Effector memory CD4-positive, alpha-beta T cell (primary cell): ENCODE data around the gene SPI1.

Experiments used
- DNase-seq, 3 donors: peaks; one replicate each; pipeline ENCODE4 v3.0.0-alpha.2; 2020
- H3K27ac ChIP-seq: 2 replicates; pipeline ENCODE4 v1.7.0; 2013; ENCODE audit warnings: mild to moderate bottlenecking, low read length, moderate library complexity; ENCODE audit not compliant: insufficient read depth, poor library complexity, severe bottlenecking
- H3K27me3 ChIP-seq: replicated peaks from 2 replicates; pipeline ENCODE4 v1.7.0; 2013; ENCODE audit warnings: mild to moderate bottlenecking, low read length; ENCODE audit not compliant: insufficient read depth, control insufficient read depth, poor library complexity, severe bottlenecking
- H3K36me3 ChIP-seq: 2 replicates; pipeline ENCODE4 v1.7.0; 2013; ENCODE audit warnings: mild to moderate bottlenecking, low read length, moderate library complexity; ENCODE audit not compliant: control insufficient read depth, insufficient read depth
- H3K4me1 ChIP-seq: 2 replicates; pipeline ENCODE4 v1.7.0; 2013; ENCODE audit warnings: low read length, mild to moderate bottlenecking; ENCODE audit not compliant: control insufficient read depth, insufficient read depth, poor library complexity, severe bottlenecking
- H3K4me3 ChIP-seq: 2 replicates; pipeline ENCODE4 v1.7.0; 2013; ENCODE audit warnings: low read length, low read depth, mild to moderate bottlenecking; ENCODE audit not compliant: insufficient read depth, poor library complexity, severe bottlenecking
- H3K9me3 ChIP-seq: 2 replicates; pipeline ENCODE4 v1.7.0; 2013; ENCODE audit warnings: mild to moderate bottlenecking, low read length, moderate library complexity; ENCODE audit not compliant: control insufficient read depth

The SPI1 gene

DNA sequence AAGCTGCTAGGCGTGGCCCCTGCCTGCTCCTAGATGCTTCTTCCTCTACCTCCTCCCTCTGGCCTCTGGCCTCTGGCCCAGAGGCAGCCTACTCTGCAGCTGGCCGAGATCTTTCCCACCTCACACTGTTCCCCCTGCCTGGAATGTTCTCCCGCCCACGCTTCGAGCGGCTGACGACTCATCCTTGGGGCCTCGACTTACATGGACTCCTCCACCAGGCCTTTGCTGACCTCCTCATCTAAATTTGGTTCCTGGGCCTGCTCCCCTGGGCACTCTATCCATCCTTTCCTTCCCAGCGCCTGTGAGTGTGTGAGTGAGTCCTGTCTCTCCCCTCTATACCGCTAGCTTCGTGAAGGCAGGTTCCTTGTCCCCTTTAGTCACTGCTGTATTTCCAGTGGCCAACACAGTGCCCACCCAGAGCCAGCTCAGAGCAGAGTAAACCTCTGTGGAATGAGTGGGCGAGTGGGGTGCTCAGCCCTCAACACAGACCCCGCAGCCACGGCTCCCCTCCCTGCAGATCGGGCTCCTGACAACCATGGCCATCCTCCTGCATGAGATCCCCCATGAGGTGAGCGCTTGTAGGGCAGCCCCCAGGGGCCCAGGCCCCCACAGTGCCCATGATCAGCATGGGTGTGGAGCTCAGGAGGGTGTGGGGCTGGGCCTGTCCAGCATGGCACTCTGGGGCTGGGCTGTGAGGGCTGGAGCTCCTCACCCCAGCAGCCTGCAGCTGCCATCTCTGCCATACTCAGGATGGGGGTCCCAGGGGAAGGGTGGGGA, 35.7 kb upstream of the SPI1 start:
- H3K27ac ChIP-seq = no peak overlapping the region
- peaks cover 5% of the 10 kb centered on the region for H3K4me1 ChIP-seq

DNA sequence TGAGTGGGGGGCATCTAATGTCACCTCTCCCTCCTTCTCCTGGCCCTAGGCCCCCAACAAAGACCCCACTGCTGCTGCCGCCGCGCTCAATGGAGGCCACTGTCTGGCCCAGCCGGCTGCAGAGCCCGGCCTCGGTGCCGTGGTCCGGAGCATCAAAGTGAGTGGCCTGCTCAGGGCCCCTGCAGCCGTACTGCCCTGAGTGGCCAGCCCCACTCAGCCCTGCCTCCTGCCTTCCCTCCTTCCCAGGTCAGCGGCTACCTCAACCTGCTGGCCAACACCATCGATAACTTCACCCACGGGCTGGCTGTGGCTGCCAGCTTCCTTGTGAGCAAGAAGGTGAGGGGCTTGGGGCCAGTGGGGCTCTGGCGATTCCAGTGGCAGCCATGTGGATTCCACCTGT, 35.0 kb upstream of the SPI1 start:
- peaks cover 36% of the 10 kb centered on the region for H3K36me3 ChIP-seq
- H3K9me3 ChIP-seq = no peaks in the 10 kb centered on the region
- DNase-seq = no peak
- peaks cover 8% of the 10 kb centered on the region for H3K4me1 ChIP-seq
- H3K27ac ChIP-seq = no peak overlapping the region
- H3K27me3 ChIP-seq = no peaks in the 10 kb centered on the region
- H3K4me3 ChIP-seq = no peak overlapping the region

More for the DNA sequence above, 35.7 kb upstream of the SPI1 start:
- Histone ChIP-seq H3K36me3 (peaks cover 43% of the 10 kb centered on the region), H3K27me3 (no peaks in the 10 kb centered on the region), H3K9me3 (no peaks in the 10 kb centered on the region), H3K4me3 (no peak overlapping the region)
- DNase-seq = no peak

DNA sequence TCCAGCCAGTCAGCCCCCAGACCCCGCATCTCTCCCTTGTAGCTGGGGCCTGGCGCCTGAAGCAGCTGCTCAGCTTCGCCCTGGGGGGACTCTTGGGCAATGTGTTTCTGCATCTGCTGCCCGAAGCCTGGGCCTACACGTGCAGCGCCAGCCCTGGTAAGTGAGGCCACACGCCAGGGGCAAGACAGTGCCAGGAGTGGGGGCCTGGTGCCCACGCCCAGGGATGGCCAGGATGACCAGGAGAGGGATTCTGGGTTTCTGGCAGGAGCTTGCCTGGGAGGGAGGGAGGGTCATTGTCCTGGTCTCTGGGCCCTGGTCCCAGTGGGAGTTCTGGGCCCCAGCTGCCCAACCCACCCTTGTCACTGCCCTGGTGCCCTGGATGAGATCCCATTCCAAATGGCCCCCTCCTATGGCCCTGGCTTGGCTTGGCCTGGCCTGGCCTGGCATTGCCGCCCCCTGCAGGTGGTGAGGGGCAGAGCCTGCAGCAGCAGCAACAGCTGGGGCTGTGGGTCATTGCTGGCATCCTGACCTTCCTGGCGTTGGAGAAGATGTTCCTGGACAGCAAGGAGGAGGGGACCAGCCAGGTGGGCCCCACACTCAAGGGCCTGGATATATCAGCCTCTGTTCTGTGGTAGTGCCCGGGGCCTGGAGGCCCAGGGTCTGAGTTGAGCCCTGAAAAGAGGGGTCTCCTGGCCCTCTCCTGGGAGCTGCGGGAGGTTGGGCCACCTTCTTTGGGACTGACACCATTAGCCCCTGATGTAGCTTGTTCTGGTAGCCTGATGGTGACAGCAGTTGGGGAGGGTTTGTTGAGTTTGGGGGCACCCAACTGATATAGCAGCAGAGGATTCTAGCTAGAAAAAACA, 33.8 kb upstream of the SPI1 start:
- DNase-seq = peak in 1 of 3 donors; percentile 34
- H3K27me3 ChIP-seq = no peaks in the 10 kb centered on the region
- no peak overlapping the region for H3K4me3 ChIP-seq
- H3K9me3 ChIP-seq = no peaks in the 10 kb centered on the region
- peaks cover 24% of the 10 kb centered on the region for H3K36me3 ChIP-seq
- H3K4me1 ChIP-seq = peaks cover 15% of the 10 kb centered on the region
- no peak overlapping the region for H3K27ac ChIP-seq

DNA sequence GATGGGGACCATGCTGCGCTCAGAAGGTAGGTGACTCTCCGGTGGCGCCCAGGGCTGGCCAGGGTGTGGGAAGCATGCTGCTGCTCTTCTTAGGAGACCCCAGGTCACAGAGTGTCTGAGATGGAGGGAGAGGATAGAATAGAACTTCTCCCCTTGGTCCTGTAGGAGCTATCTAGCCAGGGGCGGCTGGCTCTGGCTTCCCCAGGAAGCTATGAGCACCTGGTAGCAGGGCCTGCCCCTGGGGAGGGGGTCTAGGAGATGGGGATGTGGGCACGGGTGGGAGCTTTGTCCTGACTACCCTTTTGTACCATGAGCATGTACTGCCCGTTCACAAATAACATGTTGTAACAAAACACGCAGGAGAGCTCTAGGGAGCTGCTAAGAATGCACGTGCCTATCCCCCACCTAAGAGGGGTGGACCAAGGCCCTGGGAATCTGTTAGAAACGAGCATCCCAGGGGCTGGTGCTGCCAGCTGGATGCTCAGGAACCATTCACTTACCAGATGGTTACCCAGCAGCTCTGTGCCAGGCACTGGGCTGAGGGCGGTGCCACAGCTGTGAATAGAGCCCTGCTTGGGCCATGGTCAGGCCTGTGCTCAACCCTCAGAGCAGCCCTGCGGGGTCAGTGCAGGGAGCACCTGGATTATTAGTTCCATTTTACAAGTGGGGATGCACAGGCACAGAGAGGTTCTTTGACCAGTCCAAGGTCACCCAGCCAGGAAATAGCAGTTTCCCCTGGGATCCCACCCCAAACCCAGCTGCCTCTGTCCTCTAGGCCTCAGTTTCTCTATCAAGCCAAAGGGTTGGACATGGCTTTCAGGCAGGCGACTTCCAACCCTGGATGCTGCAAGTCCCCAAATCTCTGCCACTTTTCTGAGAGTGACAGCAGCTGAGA, 32.3 kb upstream of the SPI1 start:
- Histone ChIP-seq H3K36me3 (peaks cover 20% of the 10 kb centered on the region), H3K9me3 (no peaks in the 10 kb centered on the region), H3K4me3 (no peak overlapping the region), H3K4me1 (peaks cover 17% of the 10 kb centered on the region), H3K27ac (no peak overlapping the region), H3K27me3 (no peaks in the 10 kb centered on the region)
- no peak for DNase-seq

DNA sequence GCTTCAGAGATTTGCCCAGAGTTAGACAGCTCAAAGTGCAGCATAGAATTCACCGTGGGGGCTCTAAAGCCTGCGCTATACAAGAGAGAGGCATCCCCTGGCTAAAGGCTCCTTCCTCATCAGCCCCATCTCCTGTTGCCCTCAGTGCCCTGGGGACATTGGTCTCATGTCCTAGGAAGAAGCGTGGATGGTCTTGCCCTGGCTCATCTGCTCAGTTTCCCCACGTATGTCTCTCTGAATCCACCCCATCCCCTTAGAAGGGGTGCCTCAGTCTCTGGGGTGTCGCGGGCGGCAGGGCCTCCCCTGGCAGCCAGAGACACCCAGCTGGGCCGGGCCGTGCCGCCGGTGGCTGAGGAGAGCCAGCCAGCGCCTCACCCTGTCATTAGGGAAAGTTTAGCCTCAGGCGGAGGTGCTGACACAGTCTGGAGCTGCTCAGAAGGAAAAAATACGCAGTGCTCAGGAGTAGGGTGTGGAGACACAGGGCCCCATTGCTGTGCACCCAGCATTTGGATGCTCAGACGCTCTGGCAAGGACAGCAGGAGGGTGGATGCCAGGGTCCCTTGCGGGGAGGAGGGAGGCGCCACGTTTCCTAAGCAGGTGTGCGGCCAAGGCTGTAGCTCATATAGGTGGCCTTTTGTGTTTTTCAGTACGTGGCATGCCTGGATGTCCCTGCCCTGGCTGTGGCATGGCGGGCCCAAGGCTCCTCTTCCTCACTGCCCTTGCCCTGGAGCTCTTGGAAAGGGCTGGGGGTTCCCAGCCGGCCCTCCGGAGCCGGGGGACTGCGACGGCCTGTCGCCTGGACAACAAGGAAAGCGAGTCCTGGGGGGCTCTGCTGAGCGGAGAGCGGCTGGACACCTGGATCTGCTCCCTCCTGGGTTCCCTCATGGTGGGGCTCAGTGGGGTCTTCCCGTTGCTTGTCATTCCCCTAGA, 31.4 kb upstream of the SPI1 start:
- no peak for DNase-seq
- Histone ChIP-seq H3K36me3 (peaks cover 15% of the 10 kb centered on the region), H3K4me3 (no peak overlapping the region)

GRCh38 chr11:47408598-47409439, 30.5 kb upstream of the SPI1 start:
- peak overlapping the region; percentile 70 for H3K4me3 ChIP-seq
- H3K36me3 ChIP-seq = peaks cover 7% of the 10 kb centered on the region
- DNase-seq = no peak
- no peaks in the 10 kb centered on the region for H3K27me3 ChIP-seq
- H3K9me3 ChIP-seq = no peaks in the 10 kb centered on the region
- peaks cover 17% of the 10 kb centered on the region for H3K4me1 ChIP-seq
- H3K27ac ChIP-seq = peak overlapping the region; percentile 87

More for the DNA sequence above, 31.4 kb upstream of the SPI1 start:
- H3K9me3 ChIP-seq = no peaks in the 10 kb centered on the region
- H3K4me1 ChIP-seq = peaks cover 17% of the 10 kb centered on the region
- H3K27me3 ChIP-seq = no peaks in the 10 kb centered on the region
- H3K27ac ChIP-seq = peak overlapping the region; percentile 87

- H3K4me3 ChIP-seq = peak within 1 kb of the TSS; percentile 89
- H3K27ac ChIP-seq = peak within 1 kb of the TSS; percentile 87
- DNase-seq = peak; percentile 84 to 87 (median 87)
- no peaks in the 10 kb centered on the region for H3K9me3 ChIP-seq
- no peaks in the 10 kb centered on the region for H3K36me3 ChIP-seq
- no peaks in the 10 kb centered on the region for H3K27me3 ChIP-seq
- peaks cover 17% of the 10 kb centered on the region for H3K4me1 ChIP-seq
Measured at GRCh38 chr11:47407746-47408590, 29.6 kb upstream of the SPI1 start, which contains the start of gene SLC39A13. Gene SLC39A13, plus strand, starts transcription at chr11:47408590. Its CDS starts 1,505 bp downstream, at chr11:47410095.
